ENCODE results near the gene TMEM247.

GRCh38 chr2:46530639-46531038, 51.3 kb downstream of the TMEM247 start:
- TF ChIP-seq ELF4 (CRISPR knock-in tag; IDR thresholded peaks at IDR 0.05; ENCODE audit: low read depth) (no peak), MAX (CRISPR knock-in tag; IDR thresholded peaks at IDR 0.05) (no peak), ZSCAN18 (CRISPR knock-in tag; IDR thresholded peaks at IDR 0.05) (no peak), CREB1 (CRISPR knock-in tag; IDR thresholded peaks at IDR 0.05) (no peak), TP53 (CRISPR knock-in tag; IDR thresholded peaks at IDR 0.05) (no peak), MLX (CRISPR knock-in tag; IDR thresholded peaks at IDR 0.05) (no peak), ATF1 (CRISPR knock-in tag; IDR thresholded peaks at IDR 0.05) (no peak), SMAD3 (CRISPR knock-in tag; IDR thresholded peaks at IDR 0.05; ENCODE audit: borderline replicate concordance) (no peak), PREB (CRISPR knock-in tag; IDR thresholded peaks at IDR 0.05; ENCODE audit: borderline replicate concordance) (no peak), ESRRA (CRISPR knock-in tag; IDR thresholded peaks at IDR 0.05; ENCODE audit: borderline replicate concordance) (no peak)
- TF ChIP-seq, protein P1, sequence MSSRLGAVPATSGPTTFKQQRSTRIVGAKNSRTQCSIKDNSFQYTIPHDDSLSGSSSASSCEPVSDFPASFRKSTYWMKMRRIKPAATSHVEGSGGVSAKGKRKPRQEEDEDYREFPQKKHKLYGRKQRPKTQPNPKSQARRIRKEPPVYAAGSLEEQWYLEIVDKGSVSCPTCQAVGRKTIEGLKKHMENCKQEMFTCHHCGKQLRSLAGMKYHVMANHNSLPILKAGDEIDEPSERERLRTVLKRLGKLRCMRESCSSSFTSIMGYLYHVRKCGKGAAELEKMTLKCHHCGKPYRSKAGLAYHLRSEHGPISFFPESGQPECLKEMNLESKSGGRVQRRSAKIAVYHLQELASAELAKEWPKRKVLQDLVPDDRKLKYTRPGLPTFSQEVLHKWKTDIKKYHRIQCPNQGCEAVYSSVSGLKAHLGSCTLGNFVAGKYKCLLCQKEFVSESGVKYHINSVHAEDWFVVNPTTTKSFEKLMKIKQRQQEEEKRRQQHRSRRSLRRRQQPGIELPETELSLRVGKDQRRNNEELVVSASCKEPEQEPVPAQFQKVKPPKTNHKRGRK (CRISPR knock-in tag; IDR thresholded peaks at IDR 0.05; ENCODE audit: borderline replicate concordance) = no peak
- TF ChIP-seq, protein P2, sequence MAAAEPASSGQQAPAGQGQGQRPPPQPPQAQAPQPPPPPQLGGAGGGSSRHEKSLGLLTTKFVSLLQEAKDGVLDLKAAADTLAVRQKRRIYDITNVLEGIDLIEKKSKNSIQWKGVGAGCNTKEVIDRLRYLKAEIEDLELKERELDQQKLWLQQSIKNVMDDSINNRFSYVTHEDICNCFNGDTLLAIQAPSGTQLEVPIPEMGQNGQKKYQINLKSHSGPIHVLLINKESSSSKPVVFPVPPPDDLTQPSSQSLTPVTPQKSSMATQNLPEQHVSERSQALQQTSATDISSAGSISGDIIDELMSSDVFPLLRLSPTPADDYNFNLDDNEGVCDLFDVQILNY (CRISPR knock-in tag; IDR thresholded peaks at IDR 0.05) = no peak
- TF ChIP-seq, protein P3, sequence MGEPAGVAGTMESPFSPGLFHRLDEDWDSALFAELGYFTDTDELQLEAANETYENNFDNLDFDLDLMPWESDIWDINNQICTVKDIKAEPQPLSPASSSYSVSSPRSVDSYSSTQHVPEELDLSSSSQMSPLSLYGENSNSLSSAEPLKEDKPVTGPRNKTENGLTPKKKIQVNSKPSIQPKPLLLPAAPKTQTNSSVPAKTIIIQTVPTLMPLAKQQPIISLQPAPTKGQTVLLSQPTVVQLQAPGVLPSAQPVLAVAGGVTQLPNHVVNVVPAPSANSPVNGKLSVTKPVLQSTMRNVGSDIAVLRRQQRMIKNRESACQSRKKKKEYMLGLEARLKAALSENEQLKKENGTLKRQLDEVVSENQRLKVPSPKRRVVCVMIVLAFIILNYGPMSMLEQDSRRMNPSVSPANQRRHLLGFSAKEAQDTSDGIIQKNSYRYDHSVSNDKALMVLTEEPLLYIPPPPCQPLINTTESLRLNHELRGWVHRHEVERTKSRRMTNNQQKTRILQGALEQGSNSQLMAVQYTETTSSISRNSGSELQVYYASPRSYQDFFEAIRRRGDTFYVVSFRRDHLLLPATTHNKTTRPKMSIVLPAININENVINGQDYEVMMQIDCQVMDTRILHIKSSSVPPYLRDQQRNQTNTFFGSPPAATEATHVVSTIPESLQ (CRISPR knock-in tag; IDR thresholded peaks at IDR 0.05) = no peak
- TF ChIP-seq, protein P4, sequence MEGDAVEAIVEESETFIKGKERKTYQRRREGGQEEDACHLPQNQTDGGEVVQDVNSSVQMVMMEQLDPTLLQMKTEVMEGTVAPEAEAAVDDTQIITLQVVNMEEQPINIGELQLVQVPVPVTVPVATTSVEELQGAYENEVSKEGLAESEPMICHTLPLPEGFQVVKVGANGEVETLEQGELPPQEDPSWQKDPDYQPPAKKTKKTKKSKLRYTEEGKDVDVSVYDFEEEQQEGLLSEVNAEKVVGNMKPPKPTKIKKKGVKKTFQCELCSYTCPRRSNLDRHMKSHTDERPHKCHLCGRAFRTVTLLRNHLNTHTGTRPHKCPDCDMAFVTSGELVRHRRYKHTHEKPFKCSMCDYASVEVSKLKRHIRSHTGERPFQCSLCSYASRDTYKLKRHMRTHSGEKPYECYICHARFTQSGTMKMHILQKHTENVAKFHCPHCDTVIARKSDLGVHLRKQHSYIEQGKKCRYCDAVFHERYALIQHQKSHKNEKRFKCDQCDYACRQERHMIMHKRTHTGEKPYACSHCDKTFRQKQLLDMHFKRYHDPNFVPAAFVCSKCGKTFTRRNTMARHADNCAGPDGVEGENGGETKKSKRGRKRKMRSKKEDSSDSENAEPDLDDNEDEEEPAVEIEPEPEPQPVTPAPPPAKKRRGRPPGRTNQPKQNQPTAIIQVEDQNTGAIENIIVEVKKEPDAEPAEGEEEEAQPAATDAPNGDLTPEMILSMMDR (IDR thresholded peaks at IDR 0.05) = no peak

Data from WTC11 (cell line).